HG03469 (cell line): Measurements from ENCODE around the gene MS4A4A.
"Not testable (repeated sequence)": the region's sequence is repeated elsewhere in the genome, so short reads cannot be mapped to it uniquely, and the experiment has no call there.

Experiments used
- ATAC-seq: cut with Tn5 transposase; IDR thresholded peaks from one replicate; pipeline ENCODE4 v1.9.1; 2021; ENCODE audit warnings: mild to moderate bottlenecking, moderate library complexity, moderate number of reproducible peaks; ENCODE audit not compliant: unreplicated experiment

Gene MS4A4A

GRCh38 chr11:60280412-60280811 lies at the start of gene MS4A4A:
Gene MS4A4A (plus strand): TSS chr11:60280666. CDS start chr11:60280676, 10 bp downstream.
- ATAC-seq: no peak

GRCh38 chr11:60230681-60231080 lies 49.8 kb upstream of the MS4A4A start:
- ATAC-seq: no peak

GRCh38 chr11:60235321-60235720 lies 45.1 kb upstream of the MS4A4A start:
- no peak for ATAC-seq

GRCh38 chr11:60240662-60241061 lies 39.8 kb upstream of the MS4A4A start:
- no peak for ATAC-seq

- ATAC-seq: no peak
Observed at GRCh38 chr11:60241786-60242185, 38.7 kb upstream of the MS4A4A start.

- ATAC-seq: no peak
Observed at GRCh38 chr11:60242740-60243239, 37.7 kb upstream of the MS4A4A start, which contains the start of gene MS4A4E. Gene MS4A4E (minus strand): TSS chr11:60243137. CDS start chr11:60230055, 13,082 bp downstream.

GRCh38 chr11:60251485-60252212 lies 28.8 kb upstream of the MS4A4A start:
- ATAC-seq: no peak

GRCh38 chr11:60252213-60253108 lies 28.0 kb upstream of the MS4A4A start:
- no peak for ATAC-seq

GRCh38 chr11:60257956-60258722 lies 22.3 kb upstream of the MS4A4A start:
- no peak for ATAC-seq

GRCh38 chr11:60261014-60261413 lies 19.5 kb upstream of the MS4A4A start:
- ATAC-seq: no peak

GRCh38 chr11:60263402-60263801 lies 17.1 kb upstream of the MS4A4A start:
- ATAC-seq: no peak

- no peak for ATAC-seq
Observed at GRCh38 chr11:60264644-60265043, 15.8 kb upstream of the MS4A4A start.

GRCh38 chr11:60265373-60266214 lies 14.9 kb upstream of the MS4A4A start:
- ATAC-seq: no peak

GRCh38 chr11:60274416-60274815 lies 6.0 kb upstream of the MS4A4A start:
- ATAC-seq: no peak

GRCh38 chr11:60281485-60281884 lies 1.0 kb downstream of the MS4A4A start:
- no peak for ATAC-seq

- ATAC-seq: no peak
Observed at GRCh38 chr11:60282286-60282685, 1.8 kb downstream of the MS4A4A start.

GRCh38 chr11:60285411-60286126 lies 5.1 kb downstream of the MS4A4A start:
- not testable (repeated sequence) for ATAC-seq

GRCh38 chr11:60288531-60288930 lies 8.1 kb downstream of the MS4A4A start:
- ATAC-seq: no peak

- ATAC-seq: no peak
Observed at GRCh38 chr11:60292145-60292544, 11.7 kb downstream of the MS4A4A start.
